Fibroblast of lung (primary cell): Measurements from ENCODE around the gene WDR20. TPM values are rescaled to one million over a fixed set of nuclear protein-coding genes. Genes with fewer than 3 reads are reported as not detected.

ENCODE experiments used
- DNase-seq, 2 donors: peaks; one replicate each; pipeline versions ENCODE4 v3.0.0 to v3.0.0-alpha.2; 2010; ENCODE audit warnings: low read depth in 2 of 2
- H2AFZ ChIP-seq: 2 replicates; pipeline ENCODE4 v1.5.1; 2012; ENCODE audit warnings: low read length, control low read depth, inconsistent platforms
- H3K27ac ChIP-seq: 2 replicates; pipeline ENCODE4 v1.5.1; 2011; ENCODE audit warnings: low read length, control low read depth; ENCODE audit not compliant: insufficient read depth
- H3K27me3 ChIP-seq: 2 replicates; pipeline ENCODE4 v1.5.1; 2011; ENCODE audit warnings: mild to moderate bottlenecking, low read length; ENCODE audit not compliant: control insufficient read depth, insufficient read depth
- H3K36me3 ChIP-seq: 2 replicates; pipeline ENCODE4 v1.5.1; 2011; ENCODE audit warnings: low read length; ENCODE audit not compliant: control insufficient read depth, insufficient read depth
- H3K4me1 ChIP-seq: 2 replicates; pipeline ENCODE4 v1.5.1; 2011; ENCODE audit warnings: low read length; ENCODE audit not compliant: control insufficient read depth, insufficient read depth; ENCODE audit errors: extremely low read depth
- H3K4me2 ChIP-seq: 2 replicates; pipeline ENCODE4 v1.5.1; 2011; ENCODE audit warnings: low read length, control low read depth; ENCODE audit not compliant: insufficient read depth; ENCODE audit errors: extremely low read depth
- H3K4me3 ChIP-seq, 4 experiments: fragments of 200-600 bp in 1 of 4; sonication (generic) in 1 of 4; replicated peaks in 1 of 4; 2 replicates each; pipeline ENCODE4 v1.5.1; 2011 to 2016; ENCODE audit warnings: low read length in 4 of 4, low read depth in 3 of 4, mild to moderate bottlenecking in 3 of 4, control low read depth in 2 of 4, inconsistent platforms in 1 of 4, mixed read lengths in 1 of 4; ENCODE audit not compliant: insufficient read depth in 1 of 4; ENCODE audit errors: control extremely low read depth in 1 of 4
- H3K79me2 ChIP-seq: 2 replicates; pipeline ENCODE4 v1.5.1; 2012; ENCODE audit warnings: mild to moderate bottlenecking, low read length, inconsistent platforms; ENCODE audit not compliant: control insufficient read depth, insufficient read depth
- H3K9ac ChIP-seq: 2 replicates; pipeline ENCODE4 v1.5.1; 2011; ENCODE audit warnings: mild to moderate bottlenecking, low read length, control low read depth; ENCODE audit not compliant: insufficient read depth
- H3K9me3 ChIP-seq: 2 replicates; pipeline ENCODE4 v1.5.1; 2012; ENCODE audit warnings: low read depth, low read length; ENCODE audit not compliant: control insufficient read depth, insufficient read depth
- H4K20me1 ChIP-seq: 2 replicates; pipeline ENCODE4 v1.5.1; 2011; ENCODE audit warnings: low read length; ENCODE audit not compliant: control insufficient read depth, insufficient read depth; ENCODE audit errors: extremely low read depth
- EZH2 ChIP-seq: IDR thresholded peaks from 2 replicates; pipeline ENCODE4 v1.5.1; 2012; ENCODE audit warnings: low read length, control low read depth, mild to moderate bottlenecking; ENCODE audit errors: missing control alignments
- polyA plus RNA-seq, 2 donors: library from polyadenylated mRNA; depleted of rRNA in 1 of 2; stranded (reverse) in 1 of 2; unstranded in 1 of 2; fragments of >200 nt; gene quantifications; 2 replicates each; pipeline ENCODE4 v1.2.1, GENCODE V29; 2011 to 2012; ENCODE audit warnings: missing spikeins in 1 of 2
- total RNA-seq: library from RNA; depleted of rRNA; stranded (reverse); fragments of >200 nt; gene quantifications from 2 replicates; pipeline ENCODE4 v1.2.1, GENCODE V29; 2014
- TF ChIP-seq, protein P1 (sequence below), 2 donors: IDR thresholded peaks in 1 of 2; conservative IDR thresholded peaks in 1 of 2; 1 replicate in 1 of 2; 2 replicates in 1 of 2; pipeline ENCODE4 v1.5.1; 2011 to 2012; ENCODE audit warnings: low read length in 2 of 2, control low read depth in 1 of 2, inconsistent platforms in 1 of 2, low read depth in 1 of 2, mild to moderate bottlenecking in 1 of 2

The WDR20 gene
- total and polyA plus RNA-seq, 2 donors (not counting 1 experiment from before 2014, with no cell fraction given): 17.2 to 17.8 TPM

- no peak for TF ChIP-seq EZH2
- TF ChIP-seq, protein P1, sequence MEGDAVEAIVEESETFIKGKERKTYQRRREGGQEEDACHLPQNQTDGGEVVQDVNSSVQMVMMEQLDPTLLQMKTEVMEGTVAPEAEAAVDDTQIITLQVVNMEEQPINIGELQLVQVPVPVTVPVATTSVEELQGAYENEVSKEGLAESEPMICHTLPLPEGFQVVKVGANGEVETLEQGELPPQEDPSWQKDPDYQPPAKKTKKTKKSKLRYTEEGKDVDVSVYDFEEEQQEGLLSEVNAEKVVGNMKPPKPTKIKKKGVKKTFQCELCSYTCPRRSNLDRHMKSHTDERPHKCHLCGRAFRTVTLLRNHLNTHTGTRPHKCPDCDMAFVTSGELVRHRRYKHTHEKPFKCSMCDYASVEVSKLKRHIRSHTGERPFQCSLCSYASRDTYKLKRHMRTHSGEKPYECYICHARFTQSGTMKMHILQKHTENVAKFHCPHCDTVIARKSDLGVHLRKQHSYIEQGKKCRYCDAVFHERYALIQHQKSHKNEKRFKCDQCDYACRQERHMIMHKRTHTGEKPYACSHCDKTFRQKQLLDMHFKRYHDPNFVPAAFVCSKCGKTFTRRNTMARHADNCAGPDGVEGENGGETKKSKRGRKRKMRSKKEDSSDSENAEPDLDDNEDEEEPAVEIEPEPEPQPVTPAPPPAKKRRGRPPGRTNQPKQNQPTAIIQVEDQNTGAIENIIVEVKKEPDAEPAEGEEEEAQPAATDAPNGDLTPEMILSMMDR (conservative IDR thresholded peaks at IDR 0.05 in 1 of 2, IDR thresholded peaks at IDR 0.05 in 1 of 2; ENCODE audit: low read depth in 1 of 2, low read length in 2 of 2): no peak
- Histone ChIP-seq H2AFZ (no peak overlapping the region), H3K79me2 (peaks cover 2% of the 10 kb centered on the region), H3K36me3 (no peaks in the 10 kb centered on the region), H3K27ac (no peak overlapping the region), H3K9me3 (no peaks in the 10 kb centered on the region), H3K9ac (no peak overlapping the region), H3K27me3 (no peaks in the 10 kb centered on the region), H3K4me1 (no peaks in the 10 kb centered on the region), H3K4me3 (no peak overlapping the region), H3K4me2 (no peak overlapping the region), H4K20me1 (peaks cover 4% of the 10 kb centered on the region)
- no peak for DNase-seq
Measured at GRCh38 chr14:102177161-102177560, 37.5 kb downstream of the WDR20 start.

GRCh38 chr14:102178806-102179205 lies 39.1 kb downstream of the WDR20 start:
- Histone ChIP-seq H3K4me3 (no peak overlapping the region), H3K9ac (no peak overlapping the region), H2AFZ (no peak overlapping the region), H3K27me3 (no peaks in the 10 kb centered on the region), H3K9me3 (no peaks in the 10 kb centered on the region), H3K79me2 (peaks cover 4% of the 10 kb centered on the region), H3K36me3 (no peaks in the 10 kb centered on the region), H4K20me1 (peaks cover 4% of the 10 kb centered on the region), H3K4me2 (no peak overlapping the region), H3K27ac (no peak overlapping the region), H3K4me1 (peaks cover 4% of the 10 kb centered on the region)
- DNase-seq: no peak
- no peak for TF ChIP-seq EZH2
- TF ChIP-seq, protein P1 (conservative IDR thresholded peaks at IDR 0.05 in 1 of 2, IDR thresholded peaks at IDR 0.05 in 1 of 2; ENCODE audit: low read depth in 1 of 2, low read length in 2 of 2): no peak

DNA sequence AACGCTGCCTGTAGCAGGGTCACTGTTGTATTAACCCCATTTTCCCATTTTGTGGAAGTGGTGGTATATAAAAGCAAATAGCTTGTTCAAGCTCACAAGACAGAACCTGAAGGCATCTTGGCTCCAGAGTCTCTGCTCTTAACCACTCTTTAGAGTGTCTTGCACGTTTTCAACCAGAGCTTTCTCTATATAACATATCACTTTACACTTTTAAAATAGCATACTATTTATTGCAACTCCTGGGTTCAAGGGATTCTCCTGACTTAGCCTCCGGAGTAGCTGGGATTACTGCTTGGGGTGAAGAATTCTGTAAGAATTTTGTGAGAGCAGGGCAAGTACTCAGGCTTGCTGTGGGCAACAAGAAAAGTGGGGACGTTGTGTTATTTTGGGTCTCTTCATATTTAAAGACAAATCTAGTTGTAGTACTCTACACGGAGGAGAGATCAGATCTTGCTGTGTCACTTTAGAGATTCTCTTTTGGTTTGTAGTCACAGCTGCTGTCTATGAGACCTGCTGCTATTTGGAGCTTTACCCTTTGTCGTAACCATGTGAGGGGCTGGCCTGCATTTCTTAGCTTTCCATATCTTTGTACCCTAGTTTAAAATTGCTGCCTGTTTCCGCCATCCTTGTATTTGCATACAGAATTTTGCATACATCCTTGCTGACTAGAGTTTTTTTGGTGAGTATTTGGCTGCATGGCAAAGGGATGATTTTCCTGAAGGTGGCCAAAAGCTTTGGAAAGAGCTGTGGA lies 40.7 kb downstream of the WDR20 start:
- no peak for DNase-seq
- TF ChIP-seq, protein P1 (conservative IDR thresholded peaks at IDR 0.05 in 1 of 2, IDR thresholded peaks at IDR 0.05 in 1 of 2; ENCODE audit: low read depth in 1 of 2, low read length in 2 of 2): no peak
- TF ChIP-seq EZH2: no peak
- Histone ChIP-seq H3K4me3 (no peak overlapping the region), H3K27me3 (no peaks in the 10 kb centered on the region), H3K4me1 (peaks cover 4% of the 10 kb centered on the region), H3K79me2 (peaks cover 10% of the 10 kb centered on the region), H4K20me1 (peaks cover 4% of the 10 kb centered on the region), H3K9me3 (no peaks in the 10 kb centered on the region), H3K9ac (no peak overlapping the region), H3K36me3 (no peaks in the 10 kb centered on the region), H3K4me2 (no peak overlapping the region), H3K27ac (no peak overlapping the region), H2AFZ (no peak overlapping the region)
